SKM-1 (cell line): Measurements from ENCODE around the gene PRKG1.

Experiments
- DNase-seq: peaks from one replicate; lab custom pipeline; 2025; ENCODE audit not compliant: unreplicated experiment; lab: John Stamatoyannopoulos, UW

Gene PRKG1

DNA sequence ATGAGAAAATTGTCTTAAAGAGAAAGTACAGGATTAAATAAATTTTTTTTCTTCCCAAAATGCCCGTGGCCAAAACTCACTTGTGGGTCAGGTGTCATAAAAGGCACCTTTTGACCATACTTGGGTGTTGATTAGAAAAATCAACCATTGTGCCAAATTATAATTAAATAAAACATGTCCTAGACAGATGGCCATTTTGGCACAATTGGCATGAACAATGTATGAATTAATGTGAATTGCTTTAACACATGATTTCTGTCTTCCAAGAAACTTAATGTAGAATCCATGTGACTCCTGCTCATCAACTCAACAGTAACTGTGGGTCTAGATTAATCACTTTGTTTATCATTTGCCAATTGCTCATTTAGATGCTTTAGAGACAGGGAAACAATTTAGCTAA, 561.1 kb downstream of the PRKG1 start:
- no peak for DNase-seq

DNA sequence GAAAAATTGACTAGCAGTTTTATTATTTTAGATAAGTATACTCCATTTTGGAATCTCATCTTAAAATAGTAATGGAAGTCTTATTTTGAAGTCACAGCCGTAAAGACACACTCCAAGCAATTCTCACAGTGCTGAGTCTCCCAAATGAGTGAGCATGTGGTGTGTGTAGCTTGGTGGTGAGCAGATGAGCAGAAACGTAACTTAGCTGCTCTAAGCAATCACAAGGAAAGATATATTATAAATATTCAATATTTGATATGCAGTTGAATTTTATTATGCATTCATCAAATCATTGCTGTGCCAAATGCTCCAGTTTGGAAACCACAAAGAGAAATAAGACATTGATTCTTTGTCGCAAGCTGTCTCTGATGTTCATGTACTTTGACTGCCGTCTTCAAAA, 563.9 kb downstream of the PRKG1 start:
- no peak for DNase-seq

DNA sequence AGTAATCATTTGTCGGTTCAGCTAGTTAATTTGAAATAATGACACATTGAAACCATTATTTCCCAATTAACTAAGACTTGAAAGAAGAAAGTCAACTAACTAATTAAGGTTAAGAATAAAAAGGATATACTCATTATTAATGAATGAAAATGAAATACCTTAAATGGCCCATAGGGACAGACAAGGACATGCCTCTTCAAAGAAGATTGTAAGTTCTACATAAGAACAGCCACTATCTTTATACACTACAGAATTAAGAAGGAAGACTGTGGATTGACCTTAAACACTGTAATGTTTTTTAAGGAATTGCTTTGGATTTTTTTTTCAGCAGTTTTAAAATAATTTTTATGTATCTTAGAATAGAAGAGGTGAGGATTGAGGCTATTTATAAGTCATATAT, 564.5 kb downstream of the PRKG1 start:
- no peak for DNase-seq

DNA sequence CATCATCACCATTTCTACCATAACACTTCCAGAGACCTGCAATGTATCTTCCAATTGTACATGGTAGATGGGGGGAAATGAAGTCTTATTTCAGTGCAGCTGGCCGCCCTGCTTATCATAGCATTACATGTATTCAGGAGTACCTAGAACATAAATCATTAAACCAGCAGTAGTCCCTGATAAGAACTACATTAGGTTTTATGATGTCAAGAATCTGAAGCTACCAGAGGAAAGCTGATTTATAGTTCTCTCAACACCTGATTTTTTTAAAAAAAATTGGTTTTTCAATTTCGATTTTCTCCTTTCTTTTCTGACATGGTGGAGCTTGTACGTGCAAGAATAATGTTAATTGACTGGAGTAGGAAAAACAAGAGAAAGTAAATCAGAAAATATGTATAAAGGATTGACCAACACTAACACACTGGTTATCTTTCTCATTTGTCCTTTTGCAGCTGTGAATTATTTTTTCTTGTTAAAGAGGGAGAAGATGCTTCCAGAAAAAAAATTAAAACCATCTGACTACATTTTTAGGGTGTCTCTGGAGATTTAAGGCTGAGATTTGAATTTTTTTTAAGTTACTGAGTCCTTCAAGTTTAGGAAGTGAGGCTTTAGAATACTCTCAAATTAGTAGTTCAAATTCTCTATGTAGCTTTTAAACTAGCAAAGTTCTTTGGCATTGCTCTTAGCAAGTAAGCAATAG, 566.0 kb downstream of the PRKG1 start:
- no peak for DNase-seq

DNA sequence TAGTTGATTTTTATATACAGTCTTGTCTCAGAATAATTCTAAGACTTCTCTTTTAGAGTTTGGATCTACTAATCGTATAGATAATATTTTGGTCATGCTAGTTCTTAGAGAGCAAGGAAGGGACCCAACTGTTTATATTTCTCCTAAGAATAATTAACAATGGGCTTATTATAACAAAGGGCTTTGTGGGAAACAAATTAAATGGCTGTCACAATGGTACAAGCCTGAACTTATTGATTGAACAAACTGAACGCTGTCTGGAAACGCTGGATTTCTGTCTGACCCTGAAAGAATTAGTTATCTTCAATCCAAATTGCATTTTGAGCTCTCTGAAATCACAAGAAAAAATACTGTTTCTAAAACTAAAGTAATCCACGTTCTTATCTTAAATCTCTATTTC, 568.3 kb downstream of the PRKG1 start:
- no peak for DNase-seq

DNA sequence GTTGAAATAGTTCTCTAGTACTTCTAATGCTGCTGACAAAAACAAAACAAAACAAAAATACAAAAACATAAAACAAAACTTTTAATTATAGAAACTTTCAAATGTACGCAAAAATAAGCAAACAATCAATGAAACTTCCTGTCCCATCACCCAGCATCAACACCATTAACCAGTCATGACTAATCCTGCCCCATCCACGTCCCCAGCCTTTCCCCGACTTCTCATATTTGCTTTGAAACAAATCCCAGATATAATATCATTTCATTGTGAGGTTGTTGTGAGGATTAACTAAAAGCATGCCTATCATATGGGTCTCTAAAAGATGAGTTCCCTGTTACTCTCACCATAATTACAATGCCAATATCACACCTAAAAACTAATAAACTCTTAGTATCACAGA, 569.4 kb downstream of the PRKG1 start:
- no peak for DNase-seq

DNA sequence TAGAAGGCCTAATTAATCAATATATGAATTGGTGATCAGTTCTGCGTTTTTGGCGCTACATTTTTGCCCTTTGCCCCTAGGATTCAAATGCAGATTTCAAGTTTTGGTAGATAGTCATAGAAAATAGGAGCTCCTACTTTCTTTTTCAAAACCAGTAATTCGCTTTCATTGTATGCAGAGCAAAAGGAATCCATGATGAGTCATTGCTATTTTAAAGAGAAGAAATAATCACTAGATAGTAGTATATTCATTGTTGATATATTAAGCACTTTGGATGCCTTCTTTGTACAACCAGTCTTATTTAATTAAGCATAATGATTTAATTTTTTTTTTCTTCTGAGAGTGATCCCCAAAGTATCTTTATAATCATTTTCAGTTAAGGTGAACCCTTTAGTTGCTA, 574.8 kb downstream of the PRKG1 start:
- DNase-seq = no peak

DNA sequence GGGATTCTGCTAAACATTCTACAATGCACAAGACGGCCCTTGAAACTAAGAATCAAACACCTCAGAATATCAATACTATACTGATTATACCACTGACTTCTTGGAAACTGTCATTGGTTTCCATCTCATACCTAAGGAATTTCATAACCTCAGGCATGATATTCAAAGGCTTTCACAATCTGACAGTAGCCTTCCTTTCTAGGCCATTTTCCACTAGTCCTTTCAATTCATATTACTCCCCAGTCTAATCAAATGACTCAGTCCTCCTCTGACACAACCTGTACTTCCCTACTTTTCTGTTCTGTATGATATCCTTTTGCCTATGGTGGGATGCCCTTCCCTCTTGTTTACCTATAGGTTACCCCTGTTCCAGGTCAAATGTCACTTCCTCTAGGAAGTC, 576.8 kb downstream of the PRKG1 start:
- no peak for DNase-seq

DNA sequence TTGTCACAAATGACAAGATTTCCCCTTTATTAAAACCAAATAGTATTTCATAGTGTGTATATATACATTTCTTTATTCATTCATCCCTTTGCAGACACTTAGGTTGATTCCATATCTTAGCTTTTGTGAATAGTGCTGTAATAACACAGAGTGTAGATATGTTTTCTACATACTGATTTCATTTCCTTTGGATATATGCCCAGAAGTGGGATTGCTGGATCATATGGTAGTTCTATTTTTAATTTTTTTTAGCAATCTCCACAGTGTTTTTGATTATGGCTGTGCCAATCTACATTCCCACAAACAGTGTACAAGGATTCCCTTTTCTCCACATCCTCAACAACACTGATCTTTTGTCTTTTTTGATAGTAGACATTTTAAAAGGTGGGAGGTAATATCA, 578.7 kb downstream of the PRKG1 start:
- DNase-seq = no peak

DNA sequence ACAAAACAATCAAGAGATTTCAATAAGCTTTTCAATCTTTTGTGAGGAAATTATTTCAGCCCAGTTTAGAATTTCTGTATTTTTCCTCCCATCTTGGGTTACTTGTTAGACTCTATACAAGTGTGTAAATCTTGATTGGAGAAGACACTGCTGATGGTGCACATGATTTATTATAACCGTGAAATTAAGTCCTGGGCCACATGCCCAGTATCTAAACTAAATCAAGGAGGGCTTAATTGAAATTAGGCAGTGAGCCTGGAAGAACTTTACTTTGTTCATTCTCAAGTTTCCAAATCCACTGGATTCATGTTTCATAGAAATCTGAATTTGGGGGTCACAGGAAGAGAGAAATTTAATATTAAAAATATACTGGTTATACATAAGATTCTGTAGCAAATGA, 580.6 kb downstream of the PRKG1 start:
- DNase-seq = no peak

DNA sequence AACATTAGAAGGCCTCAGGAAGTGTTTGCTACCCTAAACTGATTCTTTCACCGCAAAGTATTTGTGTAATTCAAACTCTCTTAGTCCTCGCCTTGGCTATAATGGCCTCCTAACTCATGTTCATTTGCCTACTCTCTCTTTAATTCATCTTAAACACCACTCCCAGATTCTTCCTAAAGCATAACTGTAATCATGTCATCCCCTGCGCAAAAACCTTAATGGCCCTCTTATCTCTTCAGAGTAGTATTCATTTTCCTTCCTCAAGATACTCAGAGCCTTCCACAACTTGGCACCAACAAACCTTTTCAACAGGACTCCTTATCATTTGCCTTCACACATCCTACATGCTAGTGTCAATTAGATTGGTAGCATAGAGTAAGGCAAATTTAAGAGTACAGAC, 582.2 kb downstream of the PRKG1 start:
- no peak for DNase-seq

DNA sequence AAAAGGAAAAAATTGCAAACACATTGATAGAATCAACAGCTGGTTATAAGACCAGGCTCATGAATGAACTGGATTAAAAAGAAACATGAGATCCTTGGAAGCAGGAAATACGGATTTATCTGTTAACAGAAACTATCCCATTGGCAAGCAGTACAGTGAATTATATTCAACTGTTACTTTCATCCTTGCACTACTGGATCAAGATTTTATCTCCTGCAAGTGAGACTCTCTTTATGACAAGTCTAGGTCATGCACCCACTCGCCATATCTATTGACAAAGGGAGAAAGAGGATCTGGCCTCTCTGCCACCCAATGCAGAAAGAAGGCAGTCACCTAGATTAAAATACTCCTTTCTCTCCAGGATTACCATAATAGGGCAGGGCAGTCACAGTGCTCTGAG, 583.7 kb downstream of the PRKG1 start:
- DNase-seq = no peak

DNA sequence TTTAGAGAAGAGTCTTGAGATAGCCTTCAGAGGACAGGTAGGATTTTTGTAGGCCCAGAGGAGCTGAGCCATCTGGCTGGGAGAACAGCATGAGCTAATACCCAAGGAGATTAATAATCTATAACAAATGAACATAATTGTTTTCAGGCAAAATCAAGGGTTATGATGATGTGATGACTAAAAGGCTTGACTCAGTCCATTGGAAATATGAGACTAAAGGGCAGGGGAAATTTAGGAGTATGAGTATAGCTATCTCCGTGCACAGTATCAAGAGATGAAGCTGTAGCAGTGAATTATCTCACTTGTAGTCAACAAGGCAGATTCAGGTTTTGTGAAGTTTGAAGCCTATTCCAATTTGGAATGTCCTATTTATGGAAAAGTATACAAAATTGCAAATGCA, 585.1 kb downstream of the PRKG1 start:
- DNase-seq = no peak

DNA sequence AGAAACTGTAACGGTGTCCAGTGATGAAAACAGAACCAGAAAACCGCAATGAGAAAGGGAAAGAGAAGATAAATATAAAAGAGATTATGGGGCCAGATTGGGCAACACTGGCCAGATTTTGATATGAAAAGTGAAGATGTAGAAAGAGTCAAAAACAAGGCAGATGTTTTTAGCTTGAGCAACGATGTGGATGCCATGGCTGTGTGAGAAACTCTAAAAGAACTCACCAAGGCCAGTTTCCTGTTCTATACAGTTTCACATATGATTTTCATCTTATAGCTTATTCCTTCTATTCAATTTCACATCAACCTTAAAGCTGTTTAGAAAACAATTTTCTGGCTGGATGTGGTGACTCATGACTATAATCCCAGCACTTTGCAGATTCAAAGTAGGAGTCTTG, 588.8 kb downstream of the PRKG1 start:
- no peak for DNase-seq

DNA sequence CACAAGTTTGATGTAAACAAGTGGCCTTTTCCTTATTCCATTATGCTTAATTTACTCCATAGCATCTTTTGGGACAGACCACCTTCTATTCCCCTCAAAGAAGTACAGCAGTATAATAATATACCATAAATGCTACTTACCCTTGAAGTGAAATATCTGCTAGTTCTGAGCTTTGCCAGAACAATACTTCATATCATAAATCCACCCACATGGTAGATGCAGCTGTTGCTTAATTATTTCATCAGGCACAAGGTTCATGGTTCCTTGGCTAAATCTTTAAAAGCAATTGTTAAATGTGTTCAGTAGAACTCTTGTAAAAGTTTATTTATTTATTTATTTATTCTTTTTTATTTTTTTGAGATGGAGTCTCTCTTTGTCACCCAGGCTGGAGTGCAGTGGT, 592.2 kb downstream of the PRKG1 start:
- no peak for DNase-seq

DNA sequence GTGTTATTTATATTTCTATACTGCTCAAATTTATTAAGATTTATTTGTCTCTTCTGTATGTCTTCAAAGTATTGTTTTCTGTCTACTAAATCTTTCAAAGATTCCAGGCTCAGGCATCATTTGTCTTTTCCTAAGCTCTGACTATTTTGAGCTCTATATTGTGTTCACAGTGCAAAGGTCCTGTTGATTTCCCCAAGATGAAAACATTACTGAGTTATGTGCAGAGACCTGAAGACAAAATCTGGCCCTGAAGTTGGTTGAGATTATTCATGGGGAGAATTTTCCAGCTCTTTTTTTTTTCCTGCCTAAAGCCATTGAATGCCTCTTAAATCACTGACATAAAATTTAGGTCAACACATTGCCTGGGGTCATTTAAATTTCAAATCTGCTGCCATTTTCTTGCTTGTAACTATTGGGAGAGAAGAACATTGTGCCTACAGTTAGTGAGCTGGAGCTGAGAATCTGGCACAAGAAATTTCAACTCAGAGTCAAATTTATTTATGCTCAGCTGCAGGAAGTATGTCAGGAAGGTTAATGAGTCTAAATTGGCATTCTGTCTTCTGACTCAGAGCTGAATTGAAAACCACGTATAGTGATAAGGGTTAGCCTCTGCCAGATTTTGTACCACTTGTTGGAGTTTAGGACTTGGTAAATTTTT, 593.5 kb downstream of the PRKG1 start:
- DNase-seq = no peak

DNA sequence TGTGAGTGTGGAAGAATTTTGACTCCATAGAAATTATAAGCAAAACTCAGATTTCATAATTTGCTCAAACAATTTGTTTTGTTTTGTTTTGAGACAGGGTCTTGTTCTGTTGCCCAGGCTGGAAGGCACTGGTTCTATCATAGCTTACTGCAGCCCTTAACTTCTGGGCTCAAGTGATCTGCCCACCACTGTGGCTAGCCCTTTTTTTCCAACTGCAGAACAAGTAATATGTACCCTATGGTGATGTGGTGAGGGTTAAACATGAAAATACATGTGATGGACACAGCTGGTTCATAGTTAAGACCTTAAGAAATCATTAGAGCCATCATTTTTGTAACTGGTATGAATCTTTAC, 594.0 kb downstream of the PRKG1 start:
- DNase-seq = no peak

DNA sequence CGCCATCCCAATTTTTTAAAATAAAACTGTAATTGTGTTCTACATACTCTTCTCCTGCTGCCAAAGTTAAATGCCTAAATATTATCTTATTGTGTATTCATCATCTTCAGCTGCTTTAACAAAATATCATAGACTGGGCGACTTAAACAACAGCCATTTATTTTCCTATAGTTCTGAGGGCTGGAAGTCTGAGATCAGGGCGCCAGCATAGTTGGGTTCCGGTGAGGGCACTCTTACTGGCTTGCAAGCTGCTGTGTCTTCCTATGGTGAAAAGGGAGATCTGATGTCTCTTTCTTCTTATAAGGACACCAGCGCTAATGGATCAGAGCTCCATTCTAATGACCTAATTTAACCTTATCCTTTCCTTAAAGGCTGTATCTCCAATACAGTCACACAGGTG, 594.8 kb downstream of the PRKG1 start:
- DNase-seq = no peak

DNA sequence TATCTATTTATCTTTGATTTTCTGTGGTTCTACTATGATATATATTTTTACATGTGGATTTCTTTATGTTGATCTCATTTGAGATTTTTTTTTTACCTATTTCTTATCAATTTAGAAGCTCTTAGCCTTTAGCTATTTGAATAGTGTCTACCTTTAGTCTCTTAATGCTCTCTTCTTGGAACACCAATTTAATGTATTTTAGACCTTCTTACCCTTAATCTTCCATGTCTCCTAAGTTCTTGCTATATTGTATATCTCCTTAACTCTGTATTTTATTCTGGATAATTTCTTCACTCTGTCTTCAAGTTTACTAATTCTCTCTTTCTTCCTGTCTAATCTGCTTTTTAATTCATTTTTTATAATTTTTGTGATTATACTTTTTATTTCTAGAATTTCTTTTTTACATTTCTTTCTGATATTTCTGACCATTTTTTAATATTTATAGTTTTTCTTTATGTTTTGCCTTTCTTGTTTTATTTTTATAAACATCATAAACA, 597.8 kb downstream of the PRKG1 start:
- DNase-seq = no peak

DNA sequence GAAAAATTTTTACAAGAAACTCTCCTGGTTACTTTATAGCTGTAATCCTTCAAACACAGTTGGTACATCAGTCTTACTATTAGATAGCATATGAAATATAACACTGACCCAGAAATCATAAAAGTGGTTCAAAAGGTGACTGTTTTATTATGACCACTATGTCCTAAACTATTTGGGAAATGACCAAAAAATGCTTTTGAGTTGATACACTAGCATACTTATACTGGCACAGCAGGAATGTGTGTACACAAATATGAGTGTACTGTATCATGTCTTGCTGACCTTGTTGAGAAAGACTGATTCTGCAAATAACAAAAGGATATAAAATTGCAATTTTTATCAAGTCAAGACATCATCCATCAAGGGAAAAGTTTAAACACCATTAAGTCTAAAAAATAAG, 600.8 kb downstream of the PRKG1 start:
- DNase-seq = no peak

DNA sequence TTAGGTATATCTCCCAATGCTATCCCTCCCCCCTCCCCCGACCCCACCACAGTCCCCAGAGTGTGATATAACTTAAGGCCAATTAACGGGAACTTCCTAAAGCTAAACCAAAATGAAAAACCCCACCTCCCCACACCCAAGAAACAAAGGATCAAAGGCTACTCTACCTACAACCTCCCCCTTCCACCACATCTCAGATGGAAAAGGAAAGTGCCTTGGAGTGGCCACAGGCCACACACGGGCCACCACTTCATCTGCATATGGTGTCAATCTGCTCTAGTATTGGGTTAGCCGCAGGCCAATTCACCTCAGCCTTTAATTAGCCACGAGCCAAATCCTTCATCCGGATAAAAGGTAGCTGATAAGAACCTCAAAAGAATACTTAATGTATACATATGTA, 605.6 kb downstream of the PRKG1 start:
- no peak for DNase-seq

DNA sequence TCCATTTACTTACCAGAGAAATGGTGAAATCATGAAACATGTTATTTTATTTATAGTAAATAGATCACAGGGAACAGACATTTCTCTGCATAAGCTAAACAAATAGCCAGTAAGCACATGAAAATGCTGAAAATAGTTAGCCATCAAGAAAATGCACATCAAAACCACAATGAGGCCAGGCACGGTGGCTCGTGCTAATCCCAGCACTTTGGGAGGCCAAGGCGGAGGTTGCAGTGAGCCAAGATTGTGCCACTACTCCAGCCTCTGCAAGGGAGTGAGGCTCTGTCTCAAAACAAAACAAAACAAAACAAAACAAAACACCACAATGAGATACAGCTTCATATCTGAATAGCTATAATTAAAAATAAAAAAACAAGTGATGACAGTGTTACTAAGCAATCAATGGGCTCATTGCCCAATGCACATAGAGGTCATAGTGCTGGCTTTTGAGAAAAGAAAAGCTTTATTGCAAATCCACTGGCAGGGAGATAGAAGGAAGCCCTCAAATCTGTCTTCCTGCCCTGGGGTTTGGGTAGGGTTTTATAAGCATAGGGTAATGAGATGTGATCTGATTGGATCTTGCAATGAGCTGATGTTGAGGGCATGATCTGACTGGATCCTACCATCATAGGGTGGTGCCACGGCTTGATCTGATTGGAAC, 608.9 kb downstream of the PRKG1 start:
- DNase-seq = no peak

DNA sequence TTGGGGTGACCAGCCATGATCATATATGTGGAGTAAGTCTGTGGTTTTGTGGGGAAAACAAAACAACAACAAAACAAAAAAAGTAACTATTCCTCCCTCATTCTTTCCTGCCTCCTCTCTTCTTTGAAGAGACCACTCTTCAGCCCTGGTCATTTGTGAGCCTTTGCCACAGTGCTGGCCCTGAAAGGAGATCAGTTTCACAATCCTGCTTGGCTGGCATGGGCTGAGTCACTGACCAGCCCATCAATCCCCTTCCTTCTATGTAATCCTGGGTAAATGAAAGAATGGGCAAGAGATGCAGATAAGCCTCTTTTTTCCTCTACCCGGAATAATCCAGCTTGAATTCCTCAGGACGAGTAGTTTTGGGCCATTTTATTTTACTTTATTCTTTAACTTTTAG, 611.5 kb downstream of the PRKG1 start:
- no peak for DNase-seq
